Suppressor macrophage treated with lipopolysaccharide for 4 hours (primary cell): ENCODE results near the gene THRA.
A peak's percentile ranks its signal among the peaks of the same experiment; 100 is the strongest.

Experiments
- DNase-seq: peaks from one replicate; pipeline ENCODE4 v3.0.0-alpha.2; 2020

Gene THRA

DNA sequence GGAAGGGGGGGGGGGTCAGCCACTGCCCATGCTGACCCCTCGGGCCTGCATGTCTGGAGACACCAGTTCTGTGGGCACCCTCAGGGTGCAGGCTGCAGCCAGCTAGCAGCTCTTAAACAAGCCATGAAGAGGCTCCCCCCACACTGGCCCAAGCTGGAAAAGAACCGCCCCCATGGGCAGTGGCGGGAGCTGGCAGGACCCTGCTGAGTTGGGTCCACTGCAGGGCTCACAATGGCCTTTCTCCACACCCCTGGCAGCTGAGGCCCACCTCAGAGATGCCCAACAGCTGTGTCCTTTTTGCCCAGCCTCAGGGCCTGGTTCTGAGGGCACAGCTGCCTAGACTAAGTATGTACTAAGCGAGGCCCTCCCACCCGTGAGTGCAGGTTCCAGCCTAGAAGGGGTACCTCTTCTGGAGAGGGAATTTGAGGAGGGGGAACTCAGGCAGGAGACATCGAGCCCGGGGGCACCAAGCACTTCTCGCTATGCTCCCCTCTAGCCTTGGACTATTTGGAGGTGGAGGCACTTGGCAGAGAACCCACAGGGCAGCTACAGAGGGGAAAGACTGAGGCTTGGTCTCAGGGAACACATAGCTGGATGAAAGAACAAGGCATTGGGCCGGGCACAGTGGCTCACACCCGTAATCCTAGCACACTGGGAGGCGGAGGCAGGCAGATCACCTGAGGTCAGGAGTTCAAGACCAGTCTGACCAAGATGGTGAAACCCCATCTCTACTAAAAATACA is 3.2 kb downstream of the THRA start:
- no peak for DNase-seq

DNA sequence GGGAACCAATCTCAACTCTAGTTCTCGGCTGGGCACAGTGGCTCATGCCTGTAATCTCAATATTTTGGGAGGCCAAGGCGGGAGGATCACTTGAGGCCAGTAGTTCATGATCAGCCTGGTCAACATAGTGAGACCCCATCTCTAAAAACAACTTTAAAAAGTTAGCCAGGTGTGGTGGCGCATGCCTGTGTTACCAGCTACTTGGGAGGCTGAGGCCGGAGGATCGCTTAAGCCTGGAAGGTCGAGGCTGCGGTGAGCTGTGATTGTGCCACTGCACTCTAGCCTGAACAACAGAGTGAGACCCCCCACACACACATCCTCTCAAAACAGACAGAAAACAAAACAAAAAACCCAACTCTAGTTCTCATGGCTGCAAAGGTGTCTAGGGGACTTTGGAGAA is 4.9 kb downstream of the THRA start:
- no peak for DNase-seq

DNA sequence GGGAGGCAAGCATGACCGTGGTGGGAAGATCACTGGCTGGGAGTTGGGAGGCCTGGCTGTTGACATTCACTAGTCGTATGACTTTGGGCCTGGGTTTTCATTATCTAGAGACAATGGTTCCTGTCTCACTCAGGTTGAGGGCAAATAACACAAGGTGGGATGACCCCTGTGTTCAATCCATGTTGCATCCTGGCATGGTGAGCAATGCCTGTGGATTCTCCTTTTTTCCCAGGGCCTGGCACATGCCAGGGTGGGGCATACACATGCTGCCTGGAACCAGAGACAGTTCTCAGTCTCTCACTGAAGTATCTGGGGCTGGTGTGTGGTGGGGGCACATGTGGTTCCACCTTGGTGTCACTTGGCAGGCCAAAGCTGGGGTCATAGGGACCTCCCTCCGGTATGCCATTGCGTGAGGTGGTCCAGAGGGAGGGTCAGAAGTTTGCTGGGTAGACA is 5.4 kb downstream of the THRA start:
- no peak for DNase-seq

DNA sequence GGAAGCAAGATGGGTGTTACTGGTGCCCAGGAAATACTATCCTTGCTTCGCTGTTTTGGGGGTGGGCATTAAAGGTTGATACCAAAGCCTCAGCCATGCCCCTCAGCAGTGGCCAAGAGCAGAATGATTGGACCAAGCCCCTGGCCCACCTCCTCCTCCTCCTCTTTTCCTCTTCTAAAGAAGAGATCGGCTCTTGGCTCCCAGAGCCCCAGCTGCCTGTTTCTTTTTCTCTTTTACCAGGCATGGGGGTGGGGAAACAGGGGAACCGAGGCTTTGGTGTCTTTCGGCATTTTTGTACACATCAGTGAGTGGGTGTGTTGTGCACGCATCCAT is 5.8 kb downstream of the THRA start:
- no peak for DNase-seq

DNA sequence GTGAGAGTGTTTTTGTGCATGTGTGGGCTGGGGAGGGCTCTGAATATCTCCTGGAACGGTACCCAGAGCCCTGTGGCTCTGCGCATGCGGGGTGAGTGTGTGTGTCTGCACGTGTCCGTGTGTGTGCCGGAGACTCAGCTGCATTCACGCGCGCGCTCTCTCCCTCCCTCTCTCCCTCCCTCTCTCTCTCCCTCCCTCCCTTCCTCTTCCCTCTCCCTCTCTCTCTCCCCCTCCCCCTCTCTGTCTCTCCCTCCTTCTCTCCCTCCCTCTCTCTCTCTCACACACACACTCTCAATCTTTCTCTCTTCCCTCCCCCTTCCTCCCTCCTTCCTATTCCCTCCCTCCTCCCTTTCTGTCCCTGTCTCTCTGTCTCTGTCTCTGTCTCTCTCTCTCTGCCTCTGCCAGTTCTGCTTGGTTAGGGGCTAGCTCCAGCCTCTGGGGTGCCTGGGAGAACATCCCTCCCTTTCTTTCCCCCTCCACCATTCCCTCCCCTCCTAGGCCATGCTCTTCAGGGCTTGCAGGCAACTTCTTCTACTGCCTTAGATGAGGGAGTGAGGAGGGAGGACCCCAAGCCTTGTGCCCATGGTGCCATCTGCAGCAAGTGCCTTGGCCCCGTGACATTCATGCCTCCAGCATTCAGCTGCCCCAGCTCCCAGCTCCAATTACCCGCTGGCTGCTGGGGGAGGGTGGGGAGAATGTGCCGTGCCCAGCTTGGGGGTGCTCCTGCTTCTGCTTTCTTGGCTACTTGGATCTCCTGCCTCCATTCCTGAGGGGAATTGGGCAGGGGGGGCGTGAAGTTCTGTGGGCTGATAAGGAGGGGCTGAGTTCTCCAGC is 6.4 kb downstream of the THRA start:
- DNase-seq: peak; percentile 68

DNA sequence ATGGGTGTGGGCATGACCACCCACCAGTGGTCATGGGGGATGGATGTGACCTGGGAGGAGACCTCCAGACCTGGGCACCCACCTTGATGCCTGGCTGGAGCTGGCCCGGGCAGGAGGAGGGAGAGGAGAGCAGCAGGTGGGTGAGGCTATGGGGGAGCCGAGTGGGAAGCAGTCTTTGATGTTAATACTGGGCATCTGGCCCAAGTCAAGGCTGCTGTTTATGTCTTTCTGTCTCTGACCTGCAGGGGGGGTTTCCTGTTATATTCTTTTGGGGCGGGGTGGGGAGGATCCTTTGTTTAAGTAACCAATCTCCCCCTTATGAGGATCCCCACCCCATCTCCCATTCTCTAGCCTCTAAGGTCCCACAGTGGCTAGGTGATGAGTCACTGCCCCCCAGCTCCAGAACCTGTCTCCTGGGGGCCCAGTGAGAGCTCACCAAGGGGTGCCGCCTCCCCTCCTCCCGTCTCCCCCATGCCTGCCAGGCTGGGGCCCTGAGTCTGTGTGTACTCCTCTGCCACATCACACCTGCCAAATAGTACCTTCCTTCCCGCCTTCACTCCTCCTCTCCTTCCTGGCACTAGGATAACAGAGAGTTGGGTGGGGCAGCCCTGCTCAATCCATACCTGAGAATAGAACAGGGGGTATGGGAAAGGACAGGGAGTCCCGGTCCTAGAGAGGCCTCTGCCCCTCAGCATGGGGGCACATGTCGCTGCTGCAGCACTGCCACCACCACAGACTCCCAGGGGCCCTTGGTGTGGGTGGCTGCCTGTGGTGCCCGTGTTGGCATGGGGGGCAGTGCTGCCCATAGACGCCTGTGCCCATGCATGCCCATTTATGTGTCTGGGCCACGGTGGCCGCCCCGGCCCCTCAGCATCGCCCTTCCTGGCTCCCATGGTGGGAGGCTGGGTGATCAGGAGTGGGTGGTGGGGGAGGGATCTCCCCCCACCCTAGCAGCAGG is 7.3 kb downstream of the THRA start:
- peak; percentile 26 for DNase-seq

DNA sequence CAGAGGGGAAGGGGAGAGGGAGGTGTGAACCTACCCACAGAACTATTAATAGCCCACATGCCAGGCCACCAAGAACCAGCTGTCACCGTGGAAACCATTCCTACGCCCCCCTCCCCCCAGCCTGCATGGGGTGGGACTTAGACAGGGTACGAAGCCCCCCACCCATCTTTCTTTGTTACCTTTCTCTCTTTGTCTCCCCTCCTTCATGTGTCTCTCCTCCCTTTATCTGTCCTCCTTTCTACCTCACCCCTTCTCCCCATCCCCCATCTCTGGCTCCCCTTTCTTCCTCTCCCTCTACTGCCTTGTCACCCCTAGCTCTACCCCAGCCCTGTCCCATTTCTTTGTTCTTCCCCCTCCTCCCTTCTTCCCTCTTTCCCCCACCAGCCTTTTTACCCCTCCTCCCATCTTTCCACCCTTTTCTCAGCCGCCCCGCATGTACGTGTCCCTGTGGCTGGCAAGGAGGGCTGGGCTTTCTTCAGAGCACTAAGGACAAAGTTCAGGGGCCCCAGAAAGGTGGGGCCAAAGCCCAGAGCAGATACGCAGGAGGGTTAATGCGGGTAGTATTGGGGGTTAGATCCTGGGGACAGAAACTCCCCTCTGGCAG is 8.0 kb downstream of the THRA start:
- DNase-seq: no peak

DNA sequence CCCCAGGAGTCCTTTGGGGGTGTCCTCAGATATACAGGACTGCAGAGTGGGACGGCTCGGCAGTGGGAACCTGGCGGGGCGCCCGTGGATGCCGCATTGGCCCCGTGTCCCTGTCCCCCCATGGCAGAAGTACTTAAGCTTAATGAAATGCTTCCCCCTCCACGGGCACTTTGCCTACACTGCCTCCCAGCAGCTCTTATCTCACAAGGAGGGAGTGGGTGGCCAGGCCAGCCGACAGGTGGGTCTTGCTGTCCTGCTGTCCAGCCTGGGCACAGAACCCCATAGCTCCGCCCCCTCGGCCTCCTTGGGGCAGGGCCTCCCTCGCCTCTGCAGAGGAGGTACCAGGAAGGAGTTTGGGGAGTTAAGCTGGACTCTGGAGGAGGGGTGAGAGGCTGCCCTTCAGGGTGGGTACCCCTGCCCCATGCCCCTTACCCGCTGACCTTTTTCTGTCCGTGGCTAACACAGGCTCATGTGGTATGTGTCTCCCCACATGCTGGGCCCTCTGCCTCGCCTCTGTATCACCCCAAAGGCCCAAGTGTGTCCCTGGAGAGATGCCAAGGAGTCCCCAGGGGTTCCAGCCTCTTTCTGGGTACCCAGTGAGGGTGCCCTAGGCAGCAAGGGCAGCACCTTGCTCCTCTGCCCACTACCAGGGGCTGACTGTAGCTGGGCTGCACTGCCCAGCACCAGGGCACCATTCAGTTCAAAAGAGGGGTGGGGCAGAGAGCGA is 8.7 kb downstream of the THRA start:
- DNase-seq: no peak

DNA sequence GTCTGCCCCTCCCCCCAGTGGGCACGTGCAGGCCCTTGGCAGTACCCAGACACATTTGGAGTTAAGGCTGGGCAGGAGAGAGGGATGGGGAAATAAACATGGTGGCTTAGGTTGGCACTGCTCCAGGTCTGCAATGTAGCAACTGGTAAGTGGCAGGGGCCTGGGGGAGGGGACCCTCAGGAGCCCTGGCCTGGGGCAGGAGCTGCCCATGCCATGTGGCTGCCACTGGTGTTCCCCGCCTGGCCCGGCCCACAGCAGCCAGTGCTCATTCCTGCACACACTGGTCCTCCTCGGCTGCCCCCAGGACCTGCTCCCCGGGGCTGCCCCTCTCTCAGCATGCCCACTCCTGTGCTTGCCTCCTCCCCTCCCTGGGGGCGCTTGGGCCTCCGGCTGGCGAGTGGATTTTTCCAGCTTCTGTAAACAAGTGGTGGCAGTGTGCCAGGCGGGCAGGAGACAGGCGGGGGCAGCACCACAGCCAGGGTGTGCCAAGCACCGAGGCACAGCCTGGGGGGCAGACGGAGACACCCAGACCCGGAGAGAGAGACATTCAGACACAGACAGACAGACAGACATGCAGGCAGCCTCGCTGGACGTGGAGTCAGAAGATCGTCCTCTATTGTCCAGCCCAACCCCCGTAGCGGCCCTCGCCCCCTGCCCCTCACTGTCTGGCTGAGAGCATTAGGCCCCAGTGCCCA is 9.4 kb downstream of the THRA start:
- peak; percentile 22 for DNase-seq

DNA sequence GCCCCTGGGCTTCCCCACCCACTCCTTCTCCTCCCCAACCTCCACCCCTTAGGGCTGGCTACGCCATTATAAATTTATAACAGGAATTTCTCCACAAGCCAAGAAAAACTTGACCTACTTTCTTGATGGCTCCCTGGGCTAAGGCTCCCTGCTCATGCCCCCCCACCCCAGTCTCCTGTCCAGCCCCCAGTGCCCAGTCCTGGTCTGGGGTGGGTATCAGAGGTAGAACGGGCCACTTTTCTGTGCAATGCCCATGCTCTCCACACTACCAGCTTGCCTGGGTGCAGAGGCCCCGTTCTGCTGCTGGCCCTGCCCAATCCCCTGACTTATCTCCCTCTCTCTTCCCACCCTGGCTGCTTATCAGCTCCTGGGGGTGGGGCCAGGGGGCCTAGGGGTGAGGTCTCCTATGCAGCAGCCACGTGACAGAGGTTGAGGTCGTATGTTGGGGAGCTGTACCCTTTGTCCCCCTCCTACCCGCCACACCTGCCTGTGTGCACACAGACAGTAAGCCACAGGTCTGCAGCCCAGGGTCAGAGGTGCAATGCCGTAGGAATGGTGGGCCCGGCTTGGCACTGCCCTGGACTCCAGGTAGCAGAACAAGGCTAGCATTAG is 10.1 kb downstream of the THRA start:
- no peak for DNase-seq

DNA sequence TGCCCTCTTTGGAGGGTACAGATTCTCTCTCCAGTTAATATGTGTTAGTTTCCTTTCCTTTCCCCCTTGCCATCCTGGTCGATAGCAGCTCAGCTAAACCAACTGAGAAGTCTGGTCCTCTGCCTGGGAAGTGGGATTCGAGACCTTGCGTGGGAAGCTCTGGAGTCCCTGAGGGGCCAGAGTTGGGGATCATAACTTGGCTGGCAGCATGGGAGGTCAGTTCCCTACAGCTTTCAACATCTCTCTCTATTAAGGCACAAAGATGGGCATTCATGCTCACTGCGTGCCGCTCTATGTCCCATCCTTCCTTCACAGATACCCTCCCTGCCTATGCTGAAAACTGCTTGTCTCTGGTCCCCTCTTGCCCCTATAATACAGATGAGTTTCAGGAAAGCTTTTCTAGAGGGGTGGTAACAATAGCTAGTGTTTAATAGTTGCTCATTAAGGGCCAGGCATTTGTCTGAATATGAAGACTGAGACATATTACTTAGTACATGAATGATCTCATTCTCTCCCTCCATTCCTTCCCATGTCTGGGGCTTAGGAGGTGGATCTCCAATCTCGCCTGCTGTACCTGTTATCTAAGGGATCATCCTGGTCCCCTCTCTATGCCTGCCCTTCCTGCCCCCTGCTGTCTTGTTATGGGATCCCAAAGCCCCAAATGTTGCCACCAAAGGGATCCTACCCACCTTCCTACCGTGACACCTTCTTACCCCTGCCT is 10.8 kb downstream of the THRA start:
- no peak for DNase-seq

DNA sequence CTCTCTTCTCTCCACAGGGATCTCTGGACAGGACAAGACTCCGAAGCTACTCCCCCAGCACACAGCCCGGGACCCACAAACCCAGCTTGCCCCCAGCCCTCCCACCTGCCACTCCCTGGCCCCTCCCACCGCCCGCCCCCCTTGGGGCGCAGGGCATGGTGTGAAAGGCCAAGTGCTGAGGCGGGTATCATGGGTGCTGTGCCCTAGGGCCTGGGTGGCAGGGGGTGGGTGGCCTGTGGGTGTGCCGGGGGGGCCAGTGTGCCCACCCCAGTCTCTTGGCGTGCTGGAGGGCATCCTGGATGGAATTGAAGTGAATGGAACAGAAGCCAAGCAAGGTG is 11.4 kb downstream of the THRA start:
- no peak for DNase-seq

DNA sequence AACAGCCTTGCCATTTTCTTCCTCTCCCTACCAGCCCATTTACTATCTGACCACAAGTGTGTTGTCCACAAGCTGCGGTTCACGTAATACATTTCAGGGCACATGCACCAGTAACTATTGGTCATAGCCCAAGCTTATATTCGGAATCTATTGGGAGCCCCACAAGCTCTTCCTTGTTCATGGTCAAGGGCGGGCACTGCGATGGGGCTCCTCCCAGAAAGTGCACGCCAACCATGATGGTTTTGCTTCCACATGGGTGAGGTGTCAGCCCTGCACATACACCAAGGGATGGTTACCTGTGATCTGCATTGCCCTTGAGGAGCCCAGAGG is 12.1 kb downstream of the THRA start:
- DNase-seq: no peak

DNA sequence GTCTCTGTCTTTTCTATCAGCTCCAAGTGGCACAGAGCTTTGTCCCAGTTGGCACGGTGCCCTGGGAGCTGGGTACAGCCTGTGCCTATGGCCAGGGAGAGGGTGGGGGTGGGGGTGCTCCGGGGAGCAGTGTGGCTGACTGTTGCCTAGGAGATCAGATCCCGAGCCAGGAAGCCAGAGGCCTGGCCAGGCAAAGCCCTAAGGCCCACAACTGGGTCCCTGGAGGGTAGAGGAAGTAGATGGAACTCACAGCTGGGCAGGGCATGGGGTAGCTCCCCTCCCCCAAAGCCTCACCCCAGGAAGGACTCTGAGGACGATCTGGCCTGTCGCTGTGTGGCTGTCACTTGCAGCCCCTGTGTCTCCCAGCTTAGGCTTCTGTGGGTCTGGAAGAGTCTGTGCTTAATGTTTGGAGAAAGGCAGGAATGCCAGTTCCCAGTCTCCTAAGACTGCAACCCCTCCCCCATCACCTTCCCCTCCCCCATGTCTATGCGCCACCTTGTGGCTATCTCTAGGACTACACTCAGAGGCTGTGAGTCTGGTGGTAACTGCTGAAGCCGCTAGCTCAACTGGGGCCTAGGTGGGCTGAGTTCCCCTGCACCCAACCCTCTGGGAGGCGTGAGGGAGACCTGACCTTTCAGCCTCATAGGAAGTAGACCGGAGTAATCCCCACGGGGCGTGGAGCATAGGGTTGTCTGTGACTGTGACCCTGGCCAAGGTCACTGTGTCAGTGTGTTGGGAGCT is 12.6 kb downstream of the THRA start:
- peak; percentile 79 for DNase-seq

DNA sequence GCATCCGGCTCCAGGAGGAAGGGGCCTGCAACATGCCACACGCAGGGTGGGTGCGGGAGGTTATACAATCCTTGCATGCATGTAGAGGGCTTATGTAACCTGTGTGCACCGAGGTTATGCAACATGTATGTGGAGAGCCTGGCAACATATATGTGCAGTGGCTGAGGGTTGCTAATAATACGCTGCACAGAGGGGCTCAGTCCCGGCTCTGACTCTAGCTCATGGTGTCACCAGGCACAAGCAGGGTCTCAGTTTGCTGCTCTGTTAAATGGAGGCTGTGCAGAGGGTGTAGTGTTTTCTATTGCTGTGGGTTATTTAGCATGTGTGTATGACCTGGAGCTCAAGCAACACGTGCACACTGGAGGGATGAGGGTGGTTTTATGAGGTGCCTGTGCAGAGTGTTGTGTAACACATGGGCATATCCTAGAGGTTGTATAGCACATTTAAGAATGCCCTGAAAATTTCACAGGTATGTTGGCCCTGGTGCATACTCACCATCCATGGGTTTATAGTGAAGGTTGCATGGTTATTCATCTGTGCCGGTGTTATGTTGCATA is 13.3 kb downstream of the THRA start:
- no peak for DNase-seq

DNA sequence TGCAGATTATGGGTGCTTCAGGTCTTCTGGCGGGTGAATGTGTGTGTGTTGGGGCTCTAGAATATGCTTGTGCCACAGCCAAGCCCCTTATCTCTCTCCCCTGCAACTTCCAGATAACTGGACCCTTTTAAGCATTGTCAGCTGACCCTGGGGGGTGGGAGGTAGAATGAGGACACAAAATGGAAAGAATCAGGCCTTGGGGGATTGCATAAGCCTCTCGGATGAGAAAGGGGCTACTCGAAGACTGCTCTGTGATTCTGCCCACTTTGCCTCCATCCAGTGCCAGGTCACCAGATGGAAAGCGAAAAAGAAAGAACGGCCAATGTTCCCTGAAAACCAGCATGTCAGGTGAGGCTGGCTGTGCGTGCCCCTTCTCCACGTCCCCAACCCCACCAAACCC is 13.8 kb downstream of the THRA start:
- no peak for DNase-seq

DNA sequence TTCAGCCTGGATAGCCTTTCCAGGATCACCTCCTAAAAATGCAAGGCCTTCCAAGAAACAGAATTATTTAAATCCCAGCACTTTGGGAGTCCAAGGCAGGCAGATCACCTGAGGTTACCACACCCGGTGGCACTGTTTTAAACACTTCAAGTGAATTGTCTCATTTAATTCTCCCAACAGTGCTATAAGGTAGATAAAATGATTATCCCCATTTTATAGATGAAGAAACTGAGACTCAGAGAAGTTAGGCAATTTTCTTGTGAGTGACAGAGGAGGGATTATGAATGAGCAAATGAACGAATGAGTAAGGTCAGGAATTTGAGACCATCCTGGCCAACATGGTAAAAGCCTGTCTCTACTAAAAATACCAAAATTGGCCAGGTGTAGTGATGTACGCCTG is 16.8 kb downstream of the THRA start:
- DNase-seq: no peak

DNA sequence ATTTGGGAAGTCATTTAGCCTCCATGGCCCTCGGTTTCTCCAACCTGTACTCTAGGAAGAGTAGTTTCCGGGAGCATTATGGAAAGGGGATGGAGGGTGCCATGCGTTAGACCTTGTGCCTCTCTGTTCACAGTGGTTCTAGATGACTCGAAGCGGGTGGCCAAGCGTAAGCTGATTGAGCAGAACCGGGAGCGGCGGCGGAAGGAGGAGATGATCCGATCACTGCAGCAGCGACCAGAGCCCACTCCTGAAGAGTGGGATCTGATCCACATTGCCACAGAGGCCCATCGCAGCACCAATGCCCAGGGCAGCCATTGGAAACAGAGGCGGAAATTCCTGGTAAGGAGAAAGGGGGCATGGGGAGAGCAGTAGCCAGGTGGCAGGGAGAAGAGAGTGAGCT is 21.7 kb downstream of the THRA start:
- no peak for DNase-seq
